H1 (cell line): ENCODE measurements around the gene DNMT3L. TPM values are rescaled to one million over a fixed set of nuclear protein-coding genes. Genes with fewer than 3 reads are reported as not detected.
"Not testable (repeated sequence)": the region's sequence is repeated elsewhere in the genome, so short reads cannot be mapped to it uniquely, and the experiment has no call there.

Source experiments
- CTCF ChIA-PET: fragments of 300-600 bp; sonication (Branson Sonifier 250); formaldehyde crosslinking; loops from one replicate; lab custom pipeline; 2021; ENCODE audit not compliant: partially characterized antibody; lab: Charles Lee
- POLR2A ChIA-PET: fragments of 300-600 bp; sonication (Branson Sonifier 250); formaldehyde crosslinking; loops from one replicate; lab custom pipeline; 2021; ENCODE audit warnings: inconsistent platforms; ENCODE audit not compliant: partially characterized antibody; lab: Charles Lee
- DNase-seq, 2 experiments: peaks; one replicate each; pipeline versions ENCODE4 v3.0.0 to v3.0.0-alpha.2; 2010 to 2022; ENCODE audit warnings: low spot score in 2 of 2, low read depth in 1 of 2, mixed read lengths in 1 of 2
- FAIRE-seq: peaks from 2 replicates; lab custom pipeline; 2011; peaks lifted over from hg19 to GRCh38; lab: Jason Lieb, UNC
- H2AFZ ChIP-seq: 2 replicates; pipeline ENCODE4 v1.8.1; 2012; ENCODE audit warnings: low read length, inconsistent platforms
- H2AK5ac ChIP-seq: 2 replicates; pipeline ENCODE4 v1.6.1; 2013; ENCODE audit warnings: low read depth, low read length
- H2BK120ac ChIP-seq: replicated peaks from 2 replicates; pipeline ENCODE3; 2013; ENCODE audit warnings: low read depth, low read length, inconsistent platforms
- H2BK12ac ChIP-seq: 2 replicates; pipeline ENCODE4 v1.6.1; 2013; ENCODE audit warnings: low read depth, low read length
- H2BK15ac ChIP-seq: 2 replicates; pipeline ENCODE4 v1.6.1; 2013; ENCODE audit warnings: low read length
- H2BK20ac ChIP-seq: 2 replicates; pipeline ENCODE4 v1.6.1; 2013; ENCODE audit warnings: low read length
- H2BK5ac ChIP-seq: 2 replicates; pipeline ENCODE4 v1.6.1; 2013; ENCODE audit warnings: low read depth, low read length
- H3K14ac ChIP-seq: 2 replicates; pipeline ENCODE4 v1.6.1; 2013; ENCODE audit warnings: inconsistent platforms; ENCODE audit not compliant: insufficient read length
- H3K18ac ChIP-seq: 2 replicates; pipeline ENCODE4 v1.6.1; 2013; ENCODE audit warnings: low read length; ENCODE audit errors: extremely low read depth
- H3K23ac ChIP-seq: 2 replicates; pipeline ENCODE4 v1.6.1; 2013; ENCODE audit warnings: inconsistent platforms; ENCODE audit not compliant: insufficient read length
- H3K23me2 ChIP-seq: 2 replicates; pipeline ENCODE4 v1.6.1; 2013; ENCODE audit warnings: low read depth, low read length
- H3K27ac ChIP-seq: 2 replicates; pipeline ENCODE4 v1.6.1; 2011; ENCODE audit warnings: low read depth, low read length, inconsistent platforms
- H3K27me3 ChIP-seq, 4 experiments: replicated peaks in 1 of 4; 1 replicate in 1 of 4; 2 replicates in 3 of 4; pipeline versions ENCODE4 v1.6.1 to v1.8.1; 2011 to 2013; ENCODE audit warnings: low read length in 3 of 4, mild to moderate bottlenecking in 3 of 4, inconsistent platforms in 2 of 4, mixed read lengths in 2 of 4, moderate library complexity in 1 of 4; ENCODE audit not compliant: control insufficient read depth in 3 of 4, insufficient read depth in 3 of 4; ENCODE audit errors: extremely low read depth in 1 of 4
- H3K36me3 ChIP-seq, 4 experiments: 2 replicates each; pipeline versions ENCODE4 v1.6.1 to v1.8.1; 2011 to 2013; ENCODE audit warnings: mild to moderate bottlenecking in 4 of 4, low read length in 3 of 4, moderate library complexity in 2 of 4, control low read depth in 1 of 4, inconsistent platforms in 1 of 4; ENCODE audit not compliant: insufficient read depth in 4 of 4, control insufficient read depth in 2 of 4
- H3K4ac ChIP-seq: replicated peaks from 2 replicates; pipeline ENCODE3; 2013; ENCODE audit warnings: low read length, low read depth, mixed read lengths, inconsistent platforms; ENCODE audit not compliant: insufficient read length
- H3K4me1 ChIP-seq, 4 experiments: replicated peaks in 1 of 4; 1 replicate in 1 of 4; 2 replicates in 3 of 4; pipeline versions ENCODE4 v1.6.1 to v1.8.1; 2011 to 2013; ENCODE audit warnings: low read length in 3 of 4, inconsistent platforms in 2 of 4, mixed read lengths in 1 of 4; ENCODE audit not compliant: insufficient read depth in 4 of 4, control insufficient read depth in 3 of 4
- H3K4me2 ChIP-seq, 2 experiments: 2 replicates each; pipeline versions ENCODE4 v1.6.1 to v1.8.1; 2011 to 2013; ENCODE audit warnings: low read depth in 2 of 2, low read length in 2 of 2, control low read depth in 1 of 2, inconsistent platforms in 1 of 2, mild to moderate bottlenecking in 1 of 2; ENCODE audit not compliant: insufficient read depth in 1 of 2
- H3K4me3 ChIP-seq, 4 experiments: fragments of 200-600, 300-600 bp in 1 of 4; sonication (generic), shearing (Covaris generic), sonication (Bioruptor Twin) in 1 of 4; 2 replicates each; pipeline versions ENCODE4 v1.5.1 to v1.8.1; 2011 to 2016; ENCODE audit warnings: low read length in 4 of 4, low read depth in 3 of 4, control low read depth in 2 of 4, inconsistent platforms in 2 of 4, mild to moderate bottlenecking in 2 of 4, mixed read lengths in 1 of 4, moderate library complexity in 1 of 4; ENCODE audit not compliant: insufficient read depth in 2 of 4; ENCODE audit errors: extremely low read depth in 1 of 4
- H3K56ac ChIP-seq: replicated peaks from 2 replicates; pipeline ENCODE3; 2013; ENCODE audit warnings: low read depth, mild to moderate bottlenecking, mixed read lengths, low read length, inconsistent platforms; ENCODE audit not compliant: insufficient read length
- H3K79me1 ChIP-seq: 2 replicates; pipeline ENCODE4 v1.6.1; 2013; ENCODE audit warnings: low read depth, low read length, control low read depth
- H3K79me2 ChIP-seq, 2 experiments: 2 replicates each; pipeline versions ENCODE4 v1.6.1 to v1.8.1; 2012 to 2013; ENCODE audit warnings: low read length in 2 of 2, mild to moderate bottlenecking in 2 of 2, inconsistent platforms in 1 of 2; ENCODE audit not compliant: insufficient read depth in 2 of 2, control insufficient read depth in 1 of 2
- H3K9ac ChIP-seq, 4 experiments: replicated peaks in 1 of 4; 1 replicate in 1 of 4; 2 replicates in 3 of 4; pipeline versions ENCODE4 v1.6.1 to v1.8.1; 2011 to 2013; ENCODE audit warnings: low read depth in 3 of 4, low read length in 3 of 4, control low read depth in 2 of 4, mild to moderate bottlenecking in 2 of 4, moderate library complexity in 2 of 4, inconsistent platforms in 1 of 4; ENCODE audit errors: extremely low read depth in 1 of 4
- H3K9me3 ChIP-seq, 2 experiments: 2 replicates each; pipeline versions ENCODE4 v1.6.1 to v1.8.1; 2012 to 2013; ENCODE audit warnings: mild to moderate bottlenecking in 2 of 2, moderate library complexity in 2 of 2, control low read depth in 1 of 2, inconsistent platforms in 1 of 2, low read depth in 1 of 2, low read length in 1 of 2, mixed read lengths in 1 of 2; ENCODE audit not compliant: insufficient read depth in 2 of 2
- H4K20me1 ChIP-seq, 2 experiments: replicated peaks in 1 of 2; 2 replicates each; pipeline versions ENCODE3 to v1.8.1; 2011 to 2013; ENCODE audit warnings: inconsistent platforms in 2 of 2, low read length in 2 of 2, mild to moderate bottlenecking in 1 of 2; ENCODE audit not compliant: insufficient read depth in 2 of 2, control insufficient read depth in 1 of 2
- H4K5ac ChIP-seq: 2 replicates; pipeline ENCODE4 v1.6.1; 2013; ENCODE audit warnings: low read length, low read depth, mixed read lengths, inconsistent platforms; ENCODE audit not compliant: insufficient read length
- H4K8ac ChIP-seq: 2 replicates; pipeline ENCODE4 v1.8.0; 2013; ENCODE audit warnings: mild to moderate bottlenecking, moderate library complexity, low read length, inconsistent platforms; ENCODE audit not compliant: insufficient read depth; ENCODE audit errors: extremely low read depth
- H4K91ac ChIP-seq: replicated peaks from 2 replicates; pipeline ENCODE3; 2013; ENCODE audit warnings: low read length, mixed read lengths, inconsistent platforms; ENCODE audit not compliant: insufficient read length
- WGBS, 2 experiments: shearing (Covaris generic) in 1 of 2; methylation state at CpG; one replicate each; pipeline versions ENCODE4 v1.1.6 to v1.1.7; 2013 to 2015; ENCODE audit warnings: low lambda C conversion rate in 2 of 2, mixed read lengths in 2 of 2, inconsistent platforms in 1 of 2, low coverage in 1 of 2, missing lambda C conversion rate in 1 of 2; ENCODE audit not compliant: insufficient replicate concordance in 2 of 2, insufficient coverage in 1 of 2, insufficient read length in 1 of 2; ENCODE audit errors: extremely low coverage in 1 of 2, missing lambda C conversion rate in 1 of 2; 5-methylcytosine and 5-hydroxymethylcytosine counted together
- polyA plus RNA-seq, 7 experiments: library from polyadenylated mRNA; depleted of rRNA in 3 of 7; stranded (reverse) in 5 of 7; unstranded in 2 of 7; fragments of >200 nt in 5 of 7; fragments of 200-250 nt in 2 of 7; gene quantifications; 1 replicate in 5 of 7; 2 replicates in 1 of 7; 4 replicates in 1 of 7; pipeline versions ENCODE4 v1.2.1 to v1.2.3, GENCODE V29; 2011 to 2013; ENCODE audit warnings: missing spikeins in 2 of 7, mixed read lengths in 2 of 7
- total RNA-seq: library from RNA; stranded (reverse); fragmentation: NEBNext Ultra II Directional; extraction: Animal tissue kit (Norgen Biotek cat#: 25700); gene quantifications from 2 replicates; pipeline ENCODE4 v1.2.1, GENCODE V29; 2021

The DNMT3L gene
- total and polyA plus RNA-seq, 2 of the 8 experiments (the other 6 are each of a cell fraction or from before 2014, with no cell fraction given) = 0.06 TPM; not detected in 1

DNA sequence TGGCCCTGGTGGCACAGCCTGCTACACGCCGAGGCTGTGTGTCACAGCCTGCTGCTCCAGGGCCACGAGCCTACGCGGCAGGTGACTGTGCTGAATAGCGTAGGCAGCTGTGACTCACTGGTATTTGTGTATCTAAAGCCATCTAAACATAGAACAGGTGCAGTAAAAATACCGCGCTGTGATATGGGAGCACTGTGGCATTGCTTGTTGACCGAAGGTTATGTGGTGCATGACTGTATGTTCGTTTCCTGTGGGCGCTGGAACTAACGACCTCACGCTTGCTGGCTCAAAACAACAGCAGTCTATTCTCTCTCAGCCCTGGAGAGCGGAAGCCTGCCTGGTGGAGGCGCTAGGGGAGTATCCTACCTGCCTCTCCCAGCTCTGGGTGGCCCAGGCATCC lies 17.7 kb downstream of the DNMT3L start:
- H3K27ac ChIP-seq, H2BK15ac ChIP-seq, H3K23me2 ChIP-seq, H3K14ac ChIP-seq, H4K20me1 ChIP-seq, H3K9me3 ChIP-seq, H3K36me3 ChIP-seq, H3K18ac ChIP-seq, H3K4me1 ChIP-seq, H3K4ac ChIP-seq, H2AFZ ChIP-seq, H3K79me2 ChIP-seq, H3K4me2 ChIP-seq, H3K27me3 ChIP-seq, H4K91ac ChIP-seq, DNase-seq, H2AK5ac ChIP-seq, H2BK20ac ChIP-seq, H2BK12ac ChIP-seq, H3K79me1 ChIP-seq, H4K5ac ChIP-seq, POLR2A ChIA-PET, H2BK120ac ChIP-seq, H2BK5ac ChIP-seq, CTCF ChIA-PET, H3K56ac ChIP-seq, H3K9ac ChIP-seq, H4K8ac ChIP-seq, H3K23ac ChIP-seq, H3K4me3 ChIP-seq: not testable (repeated sequence)
- FAIRE-seq = peak; percentile 87
- no CpG with 5 or more reads among the region's 15 CpGs for WGBS, 2 experiments

DNA sequence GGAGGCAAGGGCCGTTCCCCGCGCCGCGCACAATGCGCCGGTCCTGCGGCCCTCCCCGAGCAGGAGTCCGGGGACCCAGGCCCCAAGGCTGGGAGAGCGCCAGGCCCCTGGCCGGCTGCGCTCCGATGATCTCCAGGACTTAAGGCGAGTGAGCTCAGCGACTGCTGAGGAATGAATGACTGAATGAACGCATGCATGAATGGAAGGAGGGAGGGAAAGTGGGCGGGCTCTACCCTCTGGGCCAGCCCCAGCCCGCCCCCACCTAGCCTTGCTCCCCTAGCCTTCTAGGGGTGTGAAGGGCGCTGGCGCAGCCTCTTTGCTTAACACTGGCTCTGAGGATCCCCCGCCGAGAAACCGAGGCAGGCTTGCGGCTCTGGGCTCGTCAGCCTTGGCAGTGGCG lies 20.4 kb downstream of the DNMT3L start:
- H3K9me3 ChIP-seq, H3K27me3 ChIP-seq, H3K9ac ChIP-seq, CTCF ChIA-PET, H3K79me2 ChIP-seq, H3K79me1 ChIP-seq, H3K14ac ChIP-seq, H3K4me3 ChIP-seq, H3K27ac ChIP-seq, H3K23ac ChIP-seq, H2AFZ ChIP-seq, H3K23me2 ChIP-seq, H3K56ac ChIP-seq, H2BK15ac ChIP-seq, H4K20me1 ChIP-seq, FAIRE-seq, H2BK20ac ChIP-seq, H2AK5ac ChIP-seq, H4K91ac ChIP-seq, H3K4ac ChIP-seq, H3K4me2 ChIP-seq, H2BK5ac ChIP-seq, H4K5ac ChIP-seq, H3K36me3 ChIP-seq, H4K8ac ChIP-seq, H2BK12ac ChIP-seq, POLR2A ChIA-PET, DNase-seq, H2BK120ac ChIP-seq, H3K18ac ChIP-seq, H3K4me1 ChIP-seq: not testable (repeated sequence)
- no CpG with 5 or more reads among the region's 27 CpGs for WGBS, 2 experiments
